Measurements from ENCODE around the gene OSBP.

GRCh38 chr11:59659981-59660380 lies 44.4 kb upstream of the OSBP start:
- TF ChIP-seq EZH2 (IDR thresholded peaks at IDR 0.05; ENCODE audit: insufficient read depth, poor library complexity, severe bottlenecking) (no peak), EZH2phosphoT487 (IDR thresholded peaks at IDR 0.05; ENCODE audit: insufficient read depth, low read depth) (no peak)

All from GM23248 (cell line).